ENCODE results near the gene SNX12.
A peak's percentile ranks its signal among the peaks of the same experiment; 100 is the strongest.

Gene SNX12

DNA sequence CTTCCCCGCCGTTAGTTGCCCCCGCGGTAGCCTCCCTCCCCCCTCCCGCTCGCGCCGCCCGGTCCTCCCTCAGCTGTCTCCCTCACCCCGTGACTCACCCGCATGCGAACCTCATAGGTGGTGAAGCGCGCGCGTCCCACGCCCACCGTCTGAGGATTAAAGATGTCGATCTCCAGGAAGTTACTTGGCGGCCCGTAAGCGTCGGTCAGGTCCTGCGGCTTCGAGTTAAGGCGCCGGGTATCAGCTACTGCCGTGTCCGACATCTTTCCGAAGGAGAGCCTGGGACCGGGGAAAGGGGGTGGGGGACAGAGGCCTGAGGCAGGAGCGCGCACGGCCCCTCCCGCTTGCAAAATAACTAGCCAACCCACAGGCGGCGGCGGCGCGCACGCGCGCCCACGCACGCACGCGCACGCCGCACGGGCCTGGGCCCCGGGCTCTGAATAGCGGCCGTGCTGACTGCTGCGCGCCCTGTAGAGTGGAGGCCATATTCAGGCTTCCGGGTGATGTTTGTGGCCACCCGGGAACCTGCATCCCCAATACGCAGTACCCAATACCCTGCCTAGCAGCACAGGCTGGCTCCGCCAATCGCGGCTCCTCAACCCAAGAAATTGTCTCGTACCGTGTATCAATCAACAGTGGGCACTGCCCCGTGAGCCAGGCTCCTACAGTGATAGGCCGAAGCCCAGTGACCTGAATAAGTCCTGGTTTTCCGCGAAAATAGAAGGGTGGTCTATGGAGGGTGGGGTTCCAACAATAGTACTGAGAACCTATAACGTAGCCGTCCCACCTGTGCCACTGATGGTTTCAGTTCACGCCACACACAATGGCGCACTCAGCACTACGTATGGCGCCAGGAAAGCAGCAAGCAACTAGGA, at the start of gene SNX12:
SNX12 (minus strand) TSS at position 291 of the 875 bp plus-strand sequence; CDS start at position 263, 28 bp downstream.
- DNase-seq (ENCODE audit: low spot score) = peak; percentile 91

DNA sequence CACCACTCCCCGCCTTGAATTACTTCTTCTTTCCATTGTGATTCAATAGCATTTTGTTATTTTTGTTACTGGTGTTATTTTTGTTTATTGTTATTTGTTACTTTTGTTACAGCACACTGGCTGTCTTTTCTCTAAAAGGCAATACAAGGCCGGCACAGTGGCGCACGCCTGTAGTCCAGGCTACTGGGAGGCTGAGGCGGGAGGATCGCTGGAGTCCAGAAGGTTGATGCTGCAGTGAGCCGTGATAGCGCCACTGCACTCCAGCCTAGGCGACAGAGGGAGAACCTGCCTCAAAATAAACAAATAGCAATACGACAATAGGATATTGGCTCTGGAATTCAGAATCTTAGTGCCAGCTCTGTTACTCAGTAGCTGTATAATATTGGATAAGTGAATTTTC, 49.2 kb upstream of the SNX12 start:
- no peak for DNase-seq (ENCODE audit: low spot score)

DNA sequence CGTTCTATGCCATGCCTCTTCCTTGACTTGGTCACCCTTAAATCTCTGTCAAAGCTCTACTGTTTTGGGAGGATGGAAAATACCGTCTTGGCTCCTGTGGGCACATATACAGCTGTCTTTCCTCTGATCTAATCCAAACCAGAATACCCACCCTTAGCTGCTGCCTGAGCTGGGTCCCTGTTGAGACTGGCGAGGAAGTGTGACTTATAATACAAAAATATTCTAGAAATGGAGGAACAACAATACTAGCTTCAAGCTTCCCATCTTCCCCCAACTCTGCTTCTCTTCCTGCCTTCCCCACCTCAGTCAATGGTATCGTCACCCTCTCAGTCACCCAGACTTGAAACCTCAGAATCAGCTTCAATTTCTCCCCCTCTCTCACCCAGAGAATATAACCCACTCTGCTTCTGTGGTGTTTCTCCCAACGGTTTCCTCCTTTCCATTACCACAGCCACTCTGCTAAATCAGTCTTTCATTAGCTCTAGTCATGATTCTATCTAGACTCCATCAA, 43.8 kb upstream of the SNX12 start:
- DNase-seq (ENCODE audit: low spot score) = no peak

DNA sequence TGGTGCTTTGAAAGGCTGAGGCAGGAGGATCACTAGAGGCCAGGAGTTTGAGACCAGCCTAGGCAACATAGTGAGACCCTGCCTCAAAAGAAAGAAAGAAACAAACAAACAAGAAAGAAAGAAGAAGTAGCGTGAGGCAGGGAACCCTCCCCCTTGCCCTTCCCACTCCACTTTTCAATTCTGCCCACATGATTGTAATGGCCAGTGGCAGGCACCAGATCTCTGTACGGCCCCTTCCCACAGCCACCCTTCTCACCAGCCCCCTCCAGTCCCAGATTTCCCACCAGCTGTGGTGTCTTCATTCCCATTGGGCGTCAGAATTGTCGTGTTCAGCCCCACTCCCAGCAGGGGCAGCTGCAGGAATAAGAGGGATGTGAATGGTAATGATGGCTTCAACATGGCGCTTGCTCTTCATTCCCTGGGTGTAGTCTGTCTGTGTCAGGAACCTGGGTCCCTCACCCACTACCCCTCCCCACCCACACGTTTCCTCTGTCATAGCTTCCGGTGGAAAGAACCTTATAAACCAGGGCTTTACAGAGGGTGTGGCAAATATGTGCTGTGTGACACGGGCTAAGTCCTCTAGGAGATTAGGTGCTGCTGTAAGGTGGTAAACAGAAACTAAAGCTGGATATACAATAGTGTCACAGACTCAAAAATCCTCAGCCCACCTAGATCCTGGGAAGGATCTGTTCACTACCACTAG, 43.2 kb upstream of the SNX12 start, which contains the start of gene IL2RG:
IL2RG (minus strand) TSS at position 437 of the 703 bp plus-strand sequence; CDS start at position 399, 38 bp downstream.
- DNase-seq (ENCODE audit: low spot score) = no peak

DNA sequence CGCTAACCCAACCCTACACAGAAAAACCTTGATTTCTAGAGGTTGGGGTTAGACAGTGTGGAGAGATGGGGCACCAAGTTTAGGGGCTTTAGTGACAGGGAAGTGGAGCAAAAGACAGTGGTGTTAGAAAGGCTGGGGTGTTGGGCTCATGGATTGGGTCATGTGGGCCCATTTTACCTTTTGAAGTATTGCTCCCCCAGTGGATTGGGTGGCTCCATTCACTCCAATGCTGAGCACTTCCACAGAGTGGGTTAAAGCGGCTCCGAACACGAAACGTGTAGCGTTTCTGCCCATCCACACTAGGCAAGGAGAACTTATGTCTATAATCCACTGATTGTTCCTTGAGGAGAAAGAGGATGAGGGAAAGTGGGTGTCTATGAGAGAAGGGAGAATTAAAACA, 40.9 kb upstream of the SNX12 start:
- DNase-seq (ENCODE audit: low spot score) = no peak

DNA sequence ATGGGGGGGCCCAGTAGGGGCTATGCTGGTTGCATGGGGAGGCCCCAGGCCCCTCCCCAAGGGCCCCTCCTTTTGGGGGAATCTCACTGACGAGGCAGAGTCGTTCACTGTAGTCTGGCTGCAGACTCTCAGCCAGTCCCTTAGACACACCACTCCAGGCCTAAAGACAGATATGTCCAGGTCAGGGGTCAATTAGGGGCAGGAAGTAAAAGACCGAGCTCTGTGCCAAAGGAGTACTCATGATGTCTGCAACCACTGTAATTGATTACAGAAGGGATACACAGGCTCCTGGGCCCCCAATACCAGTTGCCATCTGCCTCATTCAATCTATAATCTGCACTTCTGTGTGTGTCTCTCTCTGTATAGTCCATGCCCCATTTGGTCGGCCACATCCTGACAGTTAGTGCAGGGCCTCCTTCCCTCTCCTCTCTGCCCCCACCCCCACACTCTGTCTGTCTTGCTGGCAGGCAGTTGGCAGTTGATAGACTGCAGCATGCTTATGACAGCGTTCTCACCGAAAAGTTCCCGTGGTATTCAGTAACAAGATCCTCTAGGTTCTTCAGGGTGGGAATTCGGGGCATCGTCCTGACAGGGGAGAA, 39.7 kb upstream of the SNX12 start:
- DNase-seq (ENCODE audit: low spot score) = no peak

DNA sequence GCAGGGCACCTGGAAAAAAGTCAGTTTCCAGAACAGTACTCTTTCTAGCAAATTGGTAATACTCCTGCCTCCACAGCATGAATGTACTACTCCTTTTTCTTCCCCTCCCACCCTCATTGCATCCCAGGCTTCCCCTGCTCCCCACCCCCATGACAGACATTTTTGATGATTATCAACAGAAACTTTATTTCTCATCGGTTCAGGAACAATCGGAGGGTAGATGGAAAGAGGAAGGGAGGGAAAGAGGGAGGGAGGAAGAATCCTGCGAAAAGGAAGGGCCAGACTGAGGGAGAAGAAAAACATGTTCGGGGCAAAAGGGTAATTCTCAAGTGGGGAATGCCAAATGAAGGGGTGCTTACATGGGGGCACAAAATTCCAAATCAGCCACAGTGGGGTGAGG, 39.1 kb upstream of the SNX12 start:
- no peak for DNase-seq (ENCODE audit: low spot score)

DNA sequence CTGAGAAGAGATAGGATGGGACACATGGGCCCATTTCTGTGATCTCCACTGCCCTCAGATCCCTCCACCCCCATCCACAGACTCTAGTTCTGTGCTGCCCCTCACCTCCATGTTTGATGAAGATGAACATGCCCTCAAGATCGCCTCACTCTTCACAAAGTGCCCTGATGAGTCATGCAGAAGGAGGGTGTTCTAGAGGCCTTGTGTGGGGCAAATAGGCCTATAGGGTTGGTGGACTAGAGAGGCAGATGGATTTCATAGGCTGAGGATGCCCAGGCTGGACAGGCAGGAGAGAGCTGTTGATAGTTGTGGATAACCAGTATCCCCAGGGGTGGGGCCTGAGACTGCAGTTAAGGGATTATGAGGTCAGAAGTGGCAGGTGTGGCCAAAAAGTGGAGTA, 38.3 kb upstream of the SNX12 start, which contains the start of gene CXorf65:
CXorf65 (minus strand) TSS at position 314 of the 400 bp plus-strand sequence; CDS start at position 130, 184 bp downstream.
- DNase-seq (ENCODE audit: low spot score) = no peak

DNA sequence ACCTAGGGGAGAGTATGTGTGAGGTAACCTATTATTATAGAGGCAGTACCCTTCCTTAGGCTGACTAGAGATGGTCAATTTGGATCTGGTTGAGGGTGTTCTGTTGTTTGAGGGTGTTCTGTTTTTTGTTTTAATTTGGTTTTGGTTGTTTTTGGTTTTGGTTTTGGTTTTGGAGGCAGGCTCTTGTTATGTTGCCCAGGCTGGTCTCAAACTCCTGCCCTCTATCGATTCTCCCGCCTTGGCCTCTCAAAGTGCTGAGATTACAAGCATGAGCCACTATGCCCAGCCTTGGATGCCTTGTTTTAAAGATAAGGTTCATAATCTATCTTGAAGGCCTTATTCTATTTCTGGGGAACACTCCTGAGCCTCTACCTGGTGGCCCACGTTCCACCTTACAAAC, 37.5 kb upstream of the SNX12 start:
- DNase-seq (ENCODE audit: low spot score) = no peak

DNA sequence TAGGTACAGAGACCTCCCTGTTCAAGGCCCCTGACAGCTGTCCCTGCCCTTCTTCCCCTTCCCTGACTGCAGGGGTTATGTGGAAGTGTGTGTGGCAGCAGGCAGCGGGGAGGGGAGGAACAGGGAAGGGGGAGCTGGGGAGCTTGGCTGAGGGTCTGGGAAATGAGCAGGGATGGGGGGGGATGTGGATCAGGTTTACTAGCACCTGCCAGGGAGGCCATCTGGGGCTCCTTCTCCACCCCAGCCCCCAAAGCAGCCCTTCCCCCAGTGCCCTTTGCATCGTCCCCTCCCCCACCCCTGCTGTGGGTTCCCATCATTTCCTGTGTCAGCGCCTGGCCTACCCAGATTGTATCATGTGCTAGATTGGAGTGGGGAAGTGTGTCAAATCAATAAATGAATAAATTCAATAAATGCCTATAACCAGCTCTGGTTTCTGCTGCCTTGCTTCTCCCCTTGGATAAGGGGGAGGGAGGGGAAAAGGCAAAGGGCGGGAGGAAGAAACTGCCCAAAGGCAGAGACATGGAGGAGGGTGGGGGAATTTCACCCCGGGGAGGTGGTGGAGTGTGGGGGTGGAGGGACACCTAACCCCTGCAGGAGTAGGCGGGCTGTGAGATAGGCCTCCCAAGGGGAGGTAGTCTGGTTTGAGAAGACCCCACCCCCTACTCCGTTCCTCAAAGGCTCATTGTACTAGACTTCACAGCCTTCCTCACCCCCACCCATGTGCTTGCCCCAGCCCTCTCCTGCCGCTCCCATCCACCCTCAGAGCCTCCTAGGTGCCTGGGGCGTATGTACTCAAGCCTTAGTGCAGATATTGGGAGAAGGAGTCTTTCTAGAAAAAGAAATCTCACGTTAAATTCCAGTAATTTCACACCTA, 35.2 kb upstream of the SNX12 start:
- no peak for DNase-seq (ENCODE audit: low spot score)

DNA sequence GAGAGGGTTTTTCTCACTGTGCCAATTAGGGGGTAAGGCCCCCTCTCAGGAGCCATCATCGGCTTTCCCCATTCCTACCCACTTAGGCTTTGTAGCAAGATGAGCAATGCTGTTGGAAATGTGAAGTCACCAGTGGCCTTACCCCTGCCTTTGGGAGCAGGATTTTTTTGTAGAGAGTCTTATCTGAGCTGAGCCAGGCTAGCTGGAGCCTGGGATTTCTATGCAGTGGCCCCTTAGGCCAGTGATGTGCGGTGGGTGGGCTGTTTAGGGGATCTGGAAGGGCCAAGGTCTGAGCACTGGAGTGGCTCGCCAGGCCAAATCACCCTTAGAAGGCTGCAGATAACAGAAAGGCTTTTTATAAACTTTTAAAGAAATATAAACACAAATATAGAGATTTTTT, 34.2 kb upstream of the SNX12 start:
- no peak for DNase-seq (ENCODE audit: low spot score)

DNA sequence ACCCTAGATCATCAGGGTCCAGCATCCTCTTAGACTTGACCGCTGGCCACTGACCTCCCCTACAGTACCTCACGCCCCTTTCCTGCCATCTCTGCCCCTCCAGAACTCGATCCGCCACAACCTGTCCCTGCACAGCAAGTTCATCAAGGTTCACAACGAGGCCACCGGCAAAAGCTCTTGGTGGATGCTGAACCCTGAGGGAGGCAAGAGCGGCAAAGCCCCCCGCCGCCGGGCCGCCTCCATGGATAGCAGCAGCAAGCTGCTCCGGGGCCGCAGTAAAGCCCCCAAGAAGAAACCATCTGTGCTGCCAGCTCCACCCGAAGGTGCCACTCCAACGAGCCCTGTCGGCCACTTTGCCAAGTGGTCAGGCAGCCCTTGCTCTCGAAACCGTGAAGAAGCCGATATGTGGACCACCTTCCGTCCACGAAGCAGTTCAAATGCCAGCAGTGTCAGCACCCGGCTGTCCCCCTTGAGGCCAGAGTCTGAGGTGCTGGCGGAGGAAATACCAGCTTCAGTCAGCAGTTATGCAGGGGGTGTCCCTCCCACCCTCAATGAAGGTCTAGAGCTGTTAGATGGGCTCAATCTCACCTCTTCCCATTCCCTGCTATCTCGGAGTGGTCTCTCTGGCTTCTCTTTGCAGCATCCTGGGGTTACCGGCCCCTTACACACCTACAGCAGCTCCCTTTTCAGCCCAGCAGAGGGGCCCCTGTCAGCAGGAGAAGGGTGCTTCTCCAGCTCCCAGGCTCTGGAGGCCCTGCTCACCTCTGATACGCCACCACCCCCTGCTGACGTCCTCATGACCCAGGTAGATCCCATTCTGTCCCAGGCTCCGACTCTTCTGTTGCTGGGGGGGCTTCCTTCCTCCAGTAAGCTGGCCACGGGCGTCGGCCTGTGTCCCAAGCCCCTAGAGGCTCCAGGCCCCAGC, 32.7 kb upstream of the SNX12 start:
- DNase-seq (ENCODE audit: low spot score) = no peak

DNA sequence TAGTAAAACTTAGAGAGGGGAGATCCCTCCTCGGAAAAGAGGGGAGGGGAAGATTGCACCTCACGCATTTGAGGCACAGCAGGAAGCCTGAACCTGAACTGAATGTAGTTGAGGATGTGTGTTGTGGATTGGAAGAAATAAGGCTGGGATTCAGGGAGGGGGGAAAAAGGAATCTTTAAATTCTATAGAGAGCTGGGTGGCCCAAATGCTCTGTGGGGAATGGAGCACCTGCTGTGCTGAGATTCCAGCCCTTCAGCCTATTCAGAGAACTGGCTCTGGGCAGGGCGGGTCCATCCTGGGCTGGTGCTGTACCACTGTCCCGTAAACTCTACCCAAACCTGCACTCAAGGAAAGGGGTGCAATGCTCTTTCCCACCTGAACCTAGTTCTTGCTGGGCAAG, 31.6 kb upstream of the SNX12 start:
- no peak for DNase-seq (ENCODE audit: low spot score)

DNA sequence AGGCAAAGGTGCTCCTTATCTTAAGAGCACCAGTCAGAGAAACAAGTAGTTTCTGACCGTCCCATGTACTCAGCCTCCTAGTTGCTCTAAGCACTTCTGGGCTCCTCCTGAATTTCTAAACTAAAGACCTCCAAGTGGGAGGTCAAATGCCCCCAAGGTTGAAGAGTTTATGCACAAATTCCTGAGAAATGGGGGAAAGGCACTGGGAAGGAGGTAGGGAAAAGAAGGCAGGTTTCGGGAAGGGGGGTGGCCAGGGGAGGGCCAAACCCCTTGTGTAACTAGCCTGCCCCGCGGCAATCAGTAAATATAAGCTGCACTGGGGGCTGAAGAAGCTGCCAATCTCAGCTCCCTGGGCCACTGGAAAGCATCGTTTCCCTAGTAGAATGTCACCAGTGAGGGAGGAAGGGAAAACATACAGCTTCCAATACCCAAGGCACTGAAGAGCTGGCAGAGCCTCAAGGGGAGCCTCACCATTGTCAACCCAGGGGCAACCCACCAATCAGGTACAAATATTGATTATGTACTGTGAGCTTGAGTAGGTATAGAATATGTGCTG, 30.9 kb upstream of the SNX12 start:
- DNase-seq (ENCODE audit: low spot score) = no peak

DNA sequence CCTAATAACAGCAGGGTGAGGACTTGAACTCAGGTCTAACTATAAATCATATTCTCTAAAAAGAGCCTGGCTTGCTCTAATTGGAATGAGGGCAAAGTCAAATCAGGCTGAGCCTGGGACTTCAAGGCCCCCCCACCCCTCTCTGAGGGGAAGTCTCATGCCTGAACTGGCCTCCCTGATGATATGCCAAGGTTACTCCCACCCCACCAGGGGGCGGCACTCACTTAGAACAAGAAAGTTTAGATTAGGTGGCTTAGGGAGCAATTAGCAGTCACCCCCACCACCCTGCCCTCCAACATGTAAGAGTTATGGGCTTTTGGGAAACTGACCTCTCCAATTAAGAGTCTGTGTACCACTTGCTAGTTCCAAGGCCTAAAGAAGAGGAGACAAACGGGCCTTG, 30.2 kb upstream of the SNX12 start:
- DNase-seq (ENCODE audit: low spot score) = peak; percentile 59

DNA sequence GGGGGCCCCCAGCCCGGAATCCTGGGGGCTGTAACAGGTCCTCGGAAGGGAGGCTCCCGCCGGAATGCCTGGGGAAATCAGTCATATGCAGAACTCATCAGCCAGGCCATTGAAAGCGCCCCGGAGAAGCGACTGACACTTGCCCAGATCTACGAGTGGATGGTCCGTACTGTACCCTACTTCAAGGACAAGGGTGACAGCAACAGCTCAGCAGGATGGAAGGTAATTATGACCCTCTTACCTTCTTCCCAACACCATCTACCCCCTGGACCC, 28.6 kb upstream of the SNX12 start:
- no peak for DNase-seq (ENCODE audit: low spot score)

DNA sequence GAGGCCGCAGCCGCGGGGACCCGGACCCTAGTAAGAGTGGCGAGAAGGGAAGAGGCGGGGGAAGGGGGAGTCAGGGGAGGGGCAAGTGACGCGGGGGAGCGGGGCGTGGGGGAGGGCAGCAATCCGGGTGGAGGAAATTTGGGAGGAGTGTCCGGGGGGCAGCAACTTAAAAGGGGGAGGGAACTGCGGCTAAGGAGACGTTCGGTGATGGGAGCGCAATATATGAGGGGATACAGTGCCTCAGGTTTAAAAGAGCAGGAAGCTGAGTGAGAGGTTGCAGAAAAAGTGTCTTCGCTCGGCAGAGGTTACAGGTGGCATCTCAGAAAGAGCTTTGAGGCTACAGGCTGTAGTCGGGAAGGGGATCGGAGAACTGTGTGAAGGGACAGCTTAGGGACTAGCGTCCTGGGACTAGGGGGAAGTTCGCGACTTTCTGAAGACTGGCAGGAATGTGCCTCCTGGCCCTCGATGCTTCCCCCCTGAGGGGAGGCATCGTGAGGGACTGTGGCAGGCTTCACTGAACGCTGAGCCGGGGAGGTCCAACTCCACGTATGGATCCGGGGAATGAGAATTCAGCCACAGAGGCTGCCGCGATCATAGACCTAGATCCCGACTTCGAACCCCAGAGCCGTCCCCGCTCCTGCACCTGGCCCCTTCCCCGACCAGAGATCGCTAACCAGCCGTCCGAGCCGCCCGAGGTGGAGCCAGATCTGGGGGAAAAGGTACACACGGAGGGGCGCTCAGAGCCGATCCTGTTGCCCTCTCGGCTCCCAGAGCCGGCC, 28.0 kb upstream of the SNX12 start:
- no peak for DNase-seq (ENCODE audit: low spot score)

DNA sequence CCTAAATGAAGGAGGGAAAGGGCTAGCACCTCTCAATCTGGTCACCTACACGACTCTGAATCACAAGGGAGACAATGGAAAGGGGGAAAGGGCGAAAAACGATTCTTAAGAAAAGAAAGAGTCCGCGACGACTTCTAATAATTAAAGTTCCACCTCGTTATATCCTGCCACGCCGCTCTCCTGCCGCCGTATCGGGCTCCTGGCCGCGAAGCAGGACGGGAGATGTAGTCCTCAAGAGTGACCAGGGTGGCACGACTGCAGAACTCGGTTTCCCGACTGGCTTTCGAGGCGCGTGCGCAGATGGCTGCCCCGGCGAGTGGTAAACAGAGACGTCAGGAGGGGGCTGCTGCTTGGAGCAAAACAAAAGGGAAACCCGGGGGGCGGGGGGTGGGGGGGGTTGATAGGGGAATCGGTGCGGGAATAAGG, 27.4 kb upstream of the SNX12 start, which contains the start of gene FOXO4:
FOXO4 (plus strand) TSS at position 297 of the 426 bp plus-strand sequence. CDS start 678 bp downstream, outside the sequence.
- DNase-seq (ENCODE audit: low spot score) = peak; percentile 89

DNA sequence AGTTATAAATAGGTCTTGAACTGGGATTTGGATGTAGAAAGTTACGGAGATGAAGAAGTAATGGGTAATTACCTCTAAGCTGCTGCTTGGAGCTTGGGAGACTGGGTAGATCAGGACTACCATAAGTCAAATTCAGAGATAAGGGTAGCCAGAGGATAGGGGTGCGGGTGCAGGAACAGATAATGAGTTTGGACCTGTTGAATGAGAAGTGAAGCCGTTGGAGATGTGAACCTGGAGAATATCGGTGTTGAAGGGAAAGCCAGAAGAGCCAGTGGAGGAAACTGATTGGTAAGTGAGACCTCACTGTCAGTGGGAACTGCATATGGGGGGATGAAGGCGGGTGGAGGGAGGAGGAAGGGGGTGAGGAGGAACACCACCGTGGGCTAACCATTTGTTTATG, 26.9 kb upstream of the SNX12 start:
- no peak for DNase-seq (ENCODE audit: low spot score)

Data from globus pallidus (tissue), 1 donor.